Measurements from ENCODE around the gene WTIP.

WTIP gene

DNA sequence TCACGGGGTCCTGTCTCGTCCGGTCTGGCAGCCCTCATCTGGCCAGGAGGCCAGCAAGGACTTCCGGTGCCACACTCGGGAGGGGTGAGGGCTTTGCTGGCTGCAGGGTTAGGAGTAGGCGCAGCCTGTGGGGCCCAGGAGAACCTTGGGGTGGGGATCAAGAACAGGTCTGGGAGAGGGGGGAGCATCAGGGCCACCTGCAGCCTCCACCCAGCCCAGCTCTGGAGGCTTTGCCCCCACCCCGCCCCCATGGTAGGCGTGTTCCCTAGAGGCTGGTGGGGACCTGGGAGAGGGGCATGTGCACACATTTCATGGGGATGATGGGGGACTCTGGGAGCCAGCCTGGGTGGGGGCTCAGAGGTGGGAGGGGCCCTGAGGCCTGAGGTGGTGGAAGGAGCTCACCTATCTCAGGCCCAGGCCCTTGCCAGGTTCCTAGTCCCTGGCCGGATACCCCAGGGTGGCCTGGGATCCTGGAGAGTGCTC is 23.3 kb downstream of the WTIP start:
- no peak for TF ChIP-seq TEAD4 (IDR thresholded peaks at IDR 0.05)
- no peak for TF ChIP-seq CEBPB (IDR thresholded peaks at IDR 0.05)
- TF ChIP-seq, protein P1, sequence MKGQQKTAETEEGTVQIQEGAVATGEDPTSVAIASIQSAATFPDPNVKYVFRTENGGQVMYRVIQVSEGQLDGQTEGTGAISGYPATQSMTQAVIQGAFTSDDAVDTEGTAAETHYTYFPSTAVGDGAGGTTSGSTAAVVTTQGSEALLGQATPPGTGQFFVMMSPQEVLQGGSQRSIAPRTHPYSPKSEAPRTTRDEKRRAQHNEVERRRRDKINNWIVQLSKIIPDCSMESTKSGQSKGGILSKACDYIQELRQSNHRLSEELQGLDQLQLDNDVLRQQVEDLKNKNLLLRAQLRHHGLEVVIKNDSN (IDR thresholded peaks at IDR 0.05): no peak
- TF ChIP-seq EP300 (IDR thresholded peaks at IDR 0.05; ENCODE audit: borderline replicate concordance): no peak
- TF ChIP-seq, protein P2, sequence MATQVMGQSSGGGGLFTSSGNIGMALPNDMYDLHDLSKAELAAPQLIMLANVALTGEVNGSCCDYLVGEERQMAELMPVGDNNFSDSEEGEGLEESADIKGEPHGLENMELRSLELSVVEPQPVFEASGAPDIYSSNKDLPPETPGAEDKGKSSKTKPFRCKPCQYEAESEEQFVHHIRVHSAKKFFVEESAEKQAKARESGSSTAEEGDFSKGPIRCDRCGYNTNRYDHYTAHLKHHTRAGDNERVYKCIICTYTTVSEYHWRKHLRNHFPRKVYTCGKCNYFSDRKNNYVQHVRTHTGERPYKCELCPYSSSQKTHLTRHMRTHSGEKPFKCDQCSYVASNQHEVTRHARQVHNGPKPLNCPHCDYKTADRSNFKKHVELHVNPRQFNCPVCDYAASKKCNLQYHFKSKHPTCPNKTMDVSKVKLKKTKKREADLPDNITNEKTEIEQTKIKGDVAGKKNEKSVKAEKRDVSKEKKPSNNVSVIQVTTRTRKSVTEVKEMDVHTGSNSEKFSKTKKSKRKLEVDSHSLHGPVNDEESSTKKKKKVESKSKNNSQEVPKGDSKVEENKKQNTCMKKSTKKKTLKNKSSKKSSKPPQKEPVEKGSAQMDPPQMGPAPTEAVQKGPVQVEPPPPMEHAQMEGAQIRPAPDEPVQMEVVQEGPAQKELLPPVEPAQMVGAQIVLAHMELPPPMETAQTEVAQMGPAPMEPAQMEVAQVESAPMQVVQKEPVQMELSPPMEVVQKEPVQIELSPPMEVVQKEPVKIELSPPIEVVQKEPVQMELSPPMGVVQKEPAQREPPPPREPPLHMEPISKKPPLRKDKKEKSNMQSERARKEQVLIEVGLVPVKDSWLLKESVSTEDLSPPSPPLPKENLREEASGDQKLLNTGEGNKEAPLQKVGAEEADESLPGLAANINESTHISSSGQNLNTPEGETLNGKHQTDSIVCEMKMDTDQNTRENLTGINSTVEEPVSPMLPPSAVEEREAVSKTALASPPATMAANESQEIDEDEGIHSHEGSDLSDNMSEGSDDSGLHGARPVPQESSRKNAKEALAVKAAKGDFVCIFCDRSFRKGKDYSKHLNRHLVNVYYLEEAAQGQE (IDR thresholded peaks at IDR 0.05; ENCODE audit: low read depth): no peak
- TF ChIP-seq ZBTB7A (IDR thresholded peaks at IDR 0.05; ENCODE audit: low read depth): no peak
- no peak for TF ChIP-seq CREB1 (IDR thresholded peaks at IDR 0.05; ENCODE audit: low read depth)
- TF ChIP-seq NFIC (IDR thresholded peaks at IDR 0.05): no peak
- TF ChIP-seq RAD21 (IDR thresholded peaks at IDR 0.05; ENCODE audit: low read depth): no peak
- no peak for TF ChIP-seq EGR1 (IDR thresholded peaks at IDR 0.05)
- no peak for TF ChIP-seq TAF1 (IDR thresholded peaks at IDR 0.05; ENCODE audit: low read depth)
- TF ChIP-seq YY1 (IDR thresholded peaks at IDR 0.05; ENCODE audit: low read depth): no peak

DNA sequence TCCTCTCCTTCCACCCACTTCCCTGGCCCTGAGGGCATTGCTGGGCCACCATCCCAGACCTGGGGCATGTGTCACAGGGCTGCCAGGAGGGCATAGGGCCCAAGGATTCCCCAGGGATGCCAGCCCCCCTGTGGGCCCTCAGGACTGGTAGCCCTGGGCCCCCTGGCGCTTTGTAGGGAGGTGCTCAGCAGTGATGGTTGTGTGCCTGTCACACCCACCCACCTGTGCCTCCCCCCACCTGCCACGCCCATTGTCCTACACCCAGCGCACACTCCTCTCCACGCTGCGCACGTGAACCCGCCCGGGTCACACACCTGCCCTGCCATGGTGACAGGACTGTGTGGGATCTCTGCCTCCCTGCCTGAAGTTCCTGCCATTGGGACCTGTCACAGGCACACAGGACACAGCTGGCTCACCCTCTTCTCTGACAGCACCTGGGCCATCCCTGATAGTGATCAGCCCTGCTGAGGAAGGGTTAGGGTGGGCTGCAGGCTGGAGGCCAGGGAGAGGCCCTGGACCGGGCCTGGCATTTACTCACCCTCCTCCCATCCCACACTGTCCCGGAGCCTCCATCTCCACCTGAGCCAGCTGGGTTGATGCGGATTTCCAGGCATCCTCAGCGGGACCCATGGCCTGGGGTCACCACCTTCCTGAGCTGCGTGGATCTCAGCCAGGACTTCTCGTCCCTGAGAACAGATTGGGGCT is 23.9 kb downstream of the WTIP start:
- no peak for TF ChIP-seq EP300 (IDR thresholded peaks at IDR 0.05; ENCODE audit: borderline replicate concordance)
- TF ChIP-seq ZBTB7A (IDR thresholded peaks at IDR 0.05; ENCODE audit: low read depth): no peak
- TF ChIP-seq RAD21 (IDR thresholded peaks at IDR 0.05; ENCODE audit: low read depth): no peak
- no peak for TF ChIP-seq CEBPB (IDR thresholded peaks at IDR 0.05)
- TF ChIP-seq FOXM1 (IDR thresholded peaks at IDR 0.05; ENCODE audit: borderline replicate concordance, low read depth): no peak
- TF ChIP-seq, protein P2 (IDR thresholded peaks at IDR 0.05; ENCODE audit: low read depth): no peak

DNA sequence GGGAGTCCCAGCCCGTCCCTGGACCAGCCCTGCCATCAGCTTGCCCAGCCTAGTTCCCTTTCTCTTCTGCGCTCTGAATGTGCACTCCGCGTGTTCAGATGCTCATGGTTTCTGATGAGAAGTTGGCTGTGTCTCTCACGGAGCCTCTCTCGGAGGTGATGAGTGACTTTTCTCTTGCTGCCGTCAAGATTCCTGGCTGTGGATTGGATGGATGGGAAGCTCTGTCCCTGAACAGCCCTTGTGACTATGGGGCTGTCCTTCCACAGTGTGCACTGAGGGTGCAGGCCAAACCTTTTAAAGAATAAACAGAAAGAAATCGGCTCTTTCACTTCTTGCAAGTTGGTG is 24.4 kb downstream of the WTIP start:
- no peak for TF ChIP-seq RAD21 (IDR thresholded peaks at IDR 0.05; ENCODE audit: low read depth)
- TF ChIP-seq ZBTB7A (IDR thresholded peaks at IDR 0.05; ENCODE audit: low read depth): no peak

DNA sequence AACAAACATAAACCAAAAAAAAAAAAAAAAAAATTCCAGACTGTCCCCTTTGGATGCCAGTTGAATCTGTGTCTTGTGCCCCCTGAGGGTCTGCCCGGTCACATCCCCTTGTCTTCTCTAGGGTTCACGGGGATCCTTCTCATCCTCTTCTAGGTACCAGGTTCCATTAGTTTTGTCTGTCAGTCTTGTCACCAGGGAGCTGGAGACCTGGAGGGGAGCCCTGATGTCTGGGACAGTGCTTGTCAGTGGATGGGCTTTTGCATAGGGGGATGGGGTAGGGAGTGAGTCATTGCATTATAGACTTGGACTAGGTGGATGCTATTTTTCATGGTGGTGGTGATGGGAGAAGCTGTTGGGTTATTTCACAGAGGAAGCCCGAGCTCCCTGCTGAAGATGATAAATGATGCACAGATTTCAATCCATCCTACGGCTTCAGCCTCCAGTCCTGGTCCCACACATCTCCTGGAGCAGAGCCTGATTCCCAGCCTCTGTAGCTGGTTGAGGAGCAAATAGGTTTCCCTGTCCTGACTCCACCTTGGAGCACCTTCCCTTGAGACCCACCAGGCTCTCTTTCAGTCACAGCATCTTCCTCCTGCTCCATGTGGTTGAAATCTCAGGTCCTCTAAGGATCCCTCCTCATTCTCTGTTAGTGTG is 26.0 kb downstream of the WTIP start:
- TF ChIP-seq CEBPB (IDR thresholded peaks at IDR 0.05) (no peak), RAD21 (IDR thresholded peaks at IDR 0.05; ENCODE audit: low read depth) (no peak), EP300 (IDR thresholded peaks at IDR 0.05; ENCODE audit: borderline replicate concordance) (no peak), ZBTB7A (IDR thresholded peaks at IDR 0.05; ENCODE audit: low read depth) (no peak)
- TF ChIP-seq, protein P1 (IDR thresholded peaks at IDR 0.05): no peak
- TF ChIP-seq, protein P3, sequence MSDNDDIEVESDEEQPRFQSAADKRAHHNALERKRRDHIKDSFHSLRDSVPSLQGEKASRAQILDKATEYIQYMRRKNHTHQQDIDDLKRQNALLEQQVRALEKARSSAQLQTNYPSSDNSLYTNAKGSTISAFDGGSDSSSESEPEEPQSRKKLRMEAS (IDR thresholded peaks at IDR 0.05): no peak
- TF ChIP-seq, protein P2 (IDR thresholded peaks at IDR 0.05; ENCODE audit: low read depth): no peak

DNA sequence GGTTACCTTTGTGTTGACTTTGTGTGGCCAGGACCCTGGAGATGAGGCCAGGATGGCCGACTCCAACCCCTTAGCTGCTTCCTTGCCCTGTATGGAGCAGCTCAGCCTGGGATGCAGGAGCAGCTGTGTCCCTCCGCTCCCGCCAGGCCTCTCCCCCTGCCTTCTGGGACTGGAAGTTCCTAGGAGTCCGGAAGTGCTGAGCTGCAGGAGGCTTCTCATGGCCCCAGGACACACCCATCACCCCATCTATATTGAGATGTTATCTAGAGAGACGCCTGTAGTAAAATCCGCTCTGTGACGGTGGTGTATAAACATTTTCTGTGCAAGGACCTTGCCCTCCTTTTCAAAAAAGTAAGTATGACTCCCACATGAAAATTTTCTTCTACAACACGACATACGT is 27.0 kb downstream of the WTIP start:
- no peak for TF ChIP-seq YY1 (IDR thresholded peaks at IDR 0.05; ENCODE audit: low read depth)
- TF ChIP-seq CEBPB (IDR thresholded peaks at IDR 0.05): no peak
